ENCODE data around the gene XRCC1. TPM values are rescaled to one million over a fixed set of nuclear protein-coding genes. Genes with fewer than 3 reads are reported as not detected.

Gene XRCC1
- total and polyA plus RNA-seq, 2 of the 8 experiments (the other 6 are each of a cell fraction or from before 2014, with no cell fraction given): 42.5 to 44.4 TPM

DNA sequence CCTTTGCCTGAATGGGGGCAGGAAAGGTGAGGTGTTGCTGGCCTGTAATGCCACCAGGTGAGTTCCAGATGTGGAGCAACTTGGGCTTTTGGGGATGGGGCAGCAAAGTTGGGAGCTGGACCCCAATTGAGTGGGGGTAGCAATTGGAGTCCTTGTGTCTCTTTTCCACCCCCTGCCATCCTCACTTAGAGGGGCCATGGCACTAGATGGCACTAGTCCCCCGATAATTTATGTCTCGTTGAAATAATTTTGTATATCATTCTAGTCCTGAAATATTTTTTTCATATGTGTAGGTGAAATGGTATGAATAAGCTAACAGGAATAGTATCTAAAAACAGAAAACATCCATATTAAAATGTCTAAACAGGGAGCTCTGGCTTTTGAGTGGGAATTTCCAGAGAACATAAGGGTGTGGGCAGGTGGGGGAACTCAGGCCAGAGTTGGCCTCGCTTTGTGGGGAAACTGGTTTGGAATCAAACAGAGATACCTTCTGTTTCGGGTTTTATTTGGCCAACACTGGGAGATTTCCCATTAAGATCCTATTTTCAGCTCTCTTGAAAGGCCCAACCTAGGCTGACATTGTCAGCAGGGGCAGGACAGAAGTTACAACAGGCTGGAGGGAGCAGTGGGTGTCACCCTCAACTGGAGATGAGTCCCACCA lies 24.4 kb upstream of the XRCC1 start:
- no peak overlapping the region for H3K4me2 ChIP-seq (ENCODE audit: insufficient read depth in 1 of 2, low read depth in 2 of 2, low read length in 2 of 2)
- peaks cover 2 to 6% (median 3%) of the 10 kb centered on the region in 4 experiments; a peak in 6 of 7 replicates for H3K4me1 ChIP-seq (replicated peaks in 1 of 4; ENCODE audit: control insufficient read depth in 3 of 4, insufficient read depth in 4 of 4, low read length in 3 of 4)
- no peaks in the 10 kb centered on the region for H3K9me3 ChIP-seq (ENCODE audit: insufficient read depth in 2 of 2, low read depth in 1 of 2, low read length in 1 of 2)
- H3K27ac ChIP-seq (ENCODE audit: low read depth, low read length): no peak overlapping the region
- no peak overlapping the region for H2BK12ac ChIP-seq (ENCODE audit: low read depth, low read length)
- TF ChIP-seq JUN (IDR thresholded peaks at IDR 0.05; ENCODE audit: low read depth, low read length) (no peak), RAD21 (IDR thresholded peaks at IDR 0.05 in 1 of 2, conservative IDR thresholded peaks at IDR 0.05 in 1 of 2; ENCODE audit: low read depth in 2 of 2, low read length in 2 of 2) (0 out of 4 replicates have a peak, but pooled peaks of 1 of the 2 experiments have one; percentile 5), SUZ12 (IDR thresholded peaks at IDR 0.05; ENCODE audit: low read length) (no peak)
- DNase-seq (ENCODE audit: low read depth in 1 of 2, low spot score in 2 of 2): no peak
- no peak for FAIRE-seq
- H3K14ac ChIP-seq (ENCODE audit: insufficient read length): no peak overlapping the region
- no peaks in the 10 kb centered on the region for H3K27me3 ChIP-seq (replicated peaks in 1 of 4; ENCODE audit: control insufficient read depth in 3 of 4, extremely low read depth in 1 of 4, insufficient read depth in 3 of 4, low read length in 3 of 4)
- H2AK5ac ChIP-seq (ENCODE audit: low read depth, low read length): no peak overlapping the region
- POLR2A ChIA-PET (ENCODE audit: partially characterized antibody): interaction anchor here (0.6 to 1.8 kb wide), 7 partner anchors 10 to 68 kb away, joined by 3 to 6 read pairs (median 3); no protein-coding TSS in a partner anchor
- no peak overlapping the region for H2BK120ac ChIP-seq (replicated peaks; ENCODE audit: low read depth, low read length)
- no peak overlapping the region for H3K56ac ChIP-seq (replicated peaks; ENCODE audit: insufficient read length, low read depth, low read length)
- no peak overlapping the region for H2BK20ac ChIP-seq (ENCODE audit: low read length)
- peaks cover 2 to 8% (median 6%) of the 10 kb centered on the region in 4 experiments; a peak in 4 of 8 replicates for H3K36me3 ChIP-seq (ENCODE audit: control insufficient read depth in 2 of 4, insufficient read depth in 4 of 4, low read length in 3 of 4)
- H4K20me1 ChIP-seq (replicated peaks in 1 of 2; ENCODE audit: control insufficient read depth in 1 of 2, insufficient read depth in 2 of 2, low read length in 2 of 2): peaks cover 0 to 3% of the 10 kb centered on the region in 2 experiments
- H3K4me3 ChIP-seq (ENCODE audit: extremely low read depth in 1 of 4, insufficient read depth in 2 of 4, low read depth in 3 of 4, low read length in 4 of 4): no peak overlapping the region
- H4K8ac ChIP-seq (ENCODE audit: extremely low read depth, insufficient read depth, low read length): no peak overlapping the region
- H3K4ac ChIP-seq (replicated peaks; ENCODE audit: insufficient read length, low read depth, low read length): no peak overlapping the region
- no peak overlapping the region for H2BK15ac ChIP-seq (ENCODE audit: low read length)
- no peak overlapping the region for H3K23ac ChIP-seq (ENCODE audit: insufficient read length)
- no peak overlapping the region for H3K9ac ChIP-seq (replicated peaks in 1 of 4; ENCODE audit: extremely low read depth in 1 of 4, low read depth in 3 of 4, low read length in 3 of 4)
- no peak overlapping the region for H3K18ac ChIP-seq (ENCODE audit: extremely low read depth, low read length)
- no peak overlapping the region for H2AFZ ChIP-seq (ENCODE audit: low read length)
- H3K79me2 ChIP-seq (ENCODE audit: control insufficient read depth in 1 of 2, insufficient read depth in 2 of 2, low read length in 2 of 2): peaks cover 5 to 20% of the 10 kb centered on the region in 2 experiments
- H3K79me1 ChIP-seq (ENCODE audit: low read depth, low read length): peaks cover 7% of the 10 kb centered on the region; the same call in 1 of the 2 replicates
- no peak overlapping the region for H2BK5ac ChIP-seq (ENCODE audit: low read depth, low read length)
- H4K5ac ChIP-seq (ENCODE audit: insufficient read length, low read depth, low read length): no peak overlapping the region
- no peak overlapping the region for H4K91ac ChIP-seq (replicated peaks; ENCODE audit: insufficient read length, low read length)
- WGBS, 2 experiments (ENCODE audit: extremely low coverage in 1 of 2, insufficient coverage in 1 of 2, insufficient read length in 1 of 2, insufficient replicate concordance in 2 of 2, low coverage in 1 of 2, low lambda C conversion rate in 2 of 2, missing lambda C conversion rate in 1 of 2): 94% methylated on average over 4 of the region's 4 CpGs; no CpG with 5 or more reads in 1 of the 2 experiments
- H3K23me2 ChIP-seq (ENCODE audit: low read depth, low read length): peaks cover 16% of the 10 kb centered on the region; the same call in 1 of the 2 replicates
- CTCF ChIA-PET (ENCODE audit: partially characterized antibody): interaction anchor here (0.8 to 1.9 kb wide), 13 partner anchors 18 to 65 kb away, joined by 3 to 9 read pairs (median 4); no protein-coding TSS in a partner anchor
